Activated CD4-positive, alpha-beta memory T cell treated with anti-CD3 and anti-CD28 coated beads, Interleukin-2, amount 10 ng/mL, durations not matched to agents 7 days and 5 days (primary cell): ENCODE data around the gene PNLIP. TPM values are rescaled to one million over a fixed set of nuclear protein-coding genes. Genes with fewer than 3 reads are reported as not detected.

Experiments used
- CTCF ChIA-PET: fragments of 350-600 bp; sonication (Branson Sonifier 250); formaldehyde crosslinking; loops from one replicate; lab custom pipeline; 2021; ENCODE audit warnings: antibody characterized with exemption, inconsistent platforms; lab: Charles Lee
- POLR2A ChIA-PET: fragments of 350-600 bp; sonication (Branson Sonifier 250); formaldehyde crosslinking; loops from one replicate; lab custom pipeline; 2021; ENCODE audit warnings: antibody characterized with exemption; lab: Charles Lee
- DNase-seq: peaks from one replicate; pipeline ENCODE4 v3.0.0-alpha.2; 2020
- H3K27ac Mint-ChIP-seq: one replicate; pipeline ENCODE4 v1.8.0; 2021; ENCODE audit warnings: mild to moderate bottlenecking, mixed read lengths
- H3K27me3 Mint-ChIP-seq: one replicate; pipeline ENCODE4 v1.8.0; 2021; ENCODE audit warnings: mixed read lengths
- H3K36me3 Mint-ChIP-seq: one replicate; pipeline ENCODE4 v1.8.0; 2021; ENCODE audit warnings: low read depth, mixed read lengths
- H3K4me1 Mint-ChIP-seq: one replicate; pipeline ENCODE4 v1.8.0; 2021; ENCODE audit warnings: mixed read lengths
- H3K4me3 Mint-ChIP-seq: one replicate; pipeline ENCODE4 v1.8.0; 2021; ENCODE audit warnings: mild to moderate bottlenecking, mixed read lengths
- H3K9me3 Mint-ChIP-seq: one replicate; pipeline ENCODE4 v1.8.0; 2021; ENCODE audit warnings: mixed read lengths
- total RNA-seq, 2 experiments: library from RNA; stranded (reverse); gene quantifications; one replicate each; pipeline ENCODE4 v1.2.3, GENCODE V29; 2021

PNLIP gene
- total RNA-seq, 2 experiments from 2014 or later: not detected

DNA sequence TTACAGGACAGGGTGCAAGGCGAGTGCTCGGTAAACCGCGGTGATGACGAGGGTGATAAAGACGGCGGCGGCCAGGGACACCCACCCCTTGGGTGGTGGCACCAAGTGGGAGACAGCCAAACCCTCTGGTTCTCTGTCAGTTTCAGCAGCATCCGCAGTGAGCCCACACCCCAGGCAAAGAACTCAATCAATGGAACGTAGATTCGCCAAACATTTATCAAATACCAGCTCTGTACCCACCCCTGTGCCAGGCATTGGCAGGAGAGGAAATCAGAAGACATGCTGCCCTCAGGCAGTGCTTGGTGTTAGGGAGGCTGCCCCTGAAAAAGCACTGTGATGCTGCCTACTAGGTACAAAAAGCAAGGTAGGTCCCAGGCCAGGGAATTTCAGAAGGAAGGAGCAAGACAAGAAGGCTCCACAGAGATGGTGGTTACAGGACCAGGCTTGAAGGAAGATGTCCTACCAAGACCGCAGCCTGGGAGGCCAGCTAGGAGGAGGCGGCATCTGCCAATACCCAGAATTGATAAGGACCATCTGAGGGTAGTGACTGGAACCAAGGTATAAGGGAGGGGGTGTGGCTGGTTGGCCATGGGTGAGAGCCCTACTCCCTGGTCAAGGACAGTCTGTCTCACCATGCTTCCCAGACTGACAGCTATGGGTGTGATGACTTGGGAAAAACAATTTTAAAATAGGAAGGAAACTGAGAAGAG is 64.9 kb downstream of the PNLIP start:
- Mint-ChIP-seq H3K27ac (no peak overlapping the region), H3K36me3 (no peaks in the 10 kb centered on the region), H3K9me3 (no peaks in the 10 kb centered on the region), H3K27me3 (no peaks in the 10 kb centered on the region), H3K4me3 (no peak overlapping the region), H3K4me1 (no peaks in the 10 kb centered on the region)
- POLR2A ChIA-PET: no interaction called here
- DNase-seq: no peak
- CTCF ChIA-PET: no interaction called here

DNA sequence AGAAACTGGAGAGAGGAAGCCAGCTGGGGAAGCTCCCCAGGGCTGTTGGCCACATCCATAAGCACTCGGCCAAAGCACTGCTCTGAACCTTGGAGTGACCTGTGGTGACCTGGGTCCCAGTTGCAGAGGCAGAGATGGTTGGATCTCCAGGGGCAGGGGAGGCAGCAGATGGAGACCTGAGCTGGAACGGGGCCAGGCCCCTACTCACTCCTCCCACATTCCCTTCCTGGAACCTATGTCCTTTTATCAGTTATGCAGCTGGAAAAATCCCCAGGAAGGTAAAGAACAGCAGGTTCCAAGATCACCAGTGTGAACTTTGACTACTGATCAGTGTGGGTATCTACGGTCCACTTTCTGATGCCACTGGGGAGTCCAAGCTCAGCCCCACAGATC is 65.4 kb downstream of the PNLIP start:
- H3K36me3 Mint-ChIP-seq: no peaks in the 10 kb centered on the region
- no peaks in the 10 kb centered on the region for H3K9me3 Mint-ChIP-seq
- H3K27ac Mint-ChIP-seq: no peak overlapping the region
- H3K4me1 Mint-ChIP-seq: no peaks in the 10 kb centered on the region
- ChIA-PET POLR2A (no interaction called here), CTCF (no interaction called here)
- no peak for DNase-seq
- H3K27me3 Mint-ChIP-seq: no peaks in the 10 kb centered on the region
- no peak overlapping the region for H3K4me3 Mint-ChIP-seq

DNA sequence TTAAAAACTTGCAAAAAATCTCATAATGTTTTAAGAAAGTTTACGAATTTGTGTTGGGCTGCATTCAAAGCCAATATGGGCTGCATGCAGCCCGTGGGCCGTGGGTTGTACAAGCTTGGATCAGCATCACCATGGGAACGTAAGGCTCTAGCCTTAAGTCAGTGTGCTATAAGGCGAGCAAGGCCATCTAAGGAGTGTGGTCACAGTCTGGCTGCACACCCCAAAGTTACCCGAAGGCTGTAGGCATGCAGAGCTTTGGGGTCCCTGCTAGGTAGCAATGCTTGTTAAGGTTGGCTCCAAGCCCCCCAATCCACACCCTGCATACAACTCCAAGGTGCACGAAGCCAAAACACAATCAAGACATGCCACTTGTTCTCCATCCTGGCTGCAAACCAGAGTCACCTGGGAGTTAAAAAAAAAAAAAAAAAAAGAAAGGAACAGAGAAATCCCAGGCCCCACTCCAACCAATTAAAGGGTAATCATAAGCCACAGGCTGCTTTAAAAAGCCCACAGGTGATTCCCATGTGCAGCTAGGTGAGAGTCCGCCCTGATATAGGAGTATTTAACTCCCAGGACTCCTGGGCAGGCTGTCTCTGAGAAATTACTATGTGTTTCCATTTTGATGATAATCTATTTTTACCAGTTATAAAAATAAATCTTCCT is 66.5 kb downstream of the PNLIP start:
- no peaks in the 10 kb centered on the region for H3K4me1 Mint-ChIP-seq
- no peaks in the 10 kb centered on the region for H3K27me3 Mint-ChIP-seq
- ChIA-PET POLR2A (no interaction called here), CTCF (interaction anchor here (0.6 kb wide), 1 partner anchor 115 kb away, joined by 3 read pairs; no protein-coding TSS in a partner anchor)
- no peak for DNase-seq
- H3K27ac Mint-ChIP-seq: no peak overlapping the region
- no peaks in the 10 kb centered on the region for H3K36me3 Mint-ChIP-seq
- H3K4me3 Mint-ChIP-seq: no peak overlapping the region
- H3K9me3 Mint-ChIP-seq: no peaks in the 10 kb centered on the region

DNA sequence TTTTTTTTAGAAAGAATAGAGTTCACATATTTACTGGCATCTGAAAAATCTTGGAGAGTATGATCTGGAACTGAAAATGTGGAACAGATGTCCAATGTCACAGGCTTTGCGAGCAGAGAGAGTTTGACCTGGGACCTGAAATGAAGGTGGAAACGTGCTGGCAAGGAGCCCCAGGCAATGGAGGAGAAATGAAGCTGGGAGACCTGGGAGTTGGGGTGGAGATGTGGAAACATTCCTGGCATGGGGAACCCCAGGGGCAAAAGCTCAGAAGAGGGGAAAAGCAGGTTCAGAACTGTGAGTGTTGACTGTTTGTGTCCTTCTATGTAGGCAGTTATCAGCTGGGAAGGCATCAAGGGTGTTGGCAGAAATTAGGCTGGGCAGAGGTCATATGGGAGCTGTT is 67.7 kb downstream of the PNLIP start:
- CTCF ChIA-PET: no interaction called here
- no peak overlapping the region for H3K4me3 Mint-ChIP-seq
- no peaks in the 10 kb centered on the region for H3K9me3 Mint-ChIP-seq
- no peak overlapping the region for H3K27ac Mint-ChIP-seq
- POLR2A ChIA-PET: no interaction called here
- no peak for DNase-seq
- no peaks in the 10 kb centered on the region for H3K36me3 Mint-ChIP-seq
- H3K27me3 Mint-ChIP-seq: no peaks in the 10 kb centered on the region
- H3K4me1 Mint-ChIP-seq: no peaks in the 10 kb centered on the region

DNA sequence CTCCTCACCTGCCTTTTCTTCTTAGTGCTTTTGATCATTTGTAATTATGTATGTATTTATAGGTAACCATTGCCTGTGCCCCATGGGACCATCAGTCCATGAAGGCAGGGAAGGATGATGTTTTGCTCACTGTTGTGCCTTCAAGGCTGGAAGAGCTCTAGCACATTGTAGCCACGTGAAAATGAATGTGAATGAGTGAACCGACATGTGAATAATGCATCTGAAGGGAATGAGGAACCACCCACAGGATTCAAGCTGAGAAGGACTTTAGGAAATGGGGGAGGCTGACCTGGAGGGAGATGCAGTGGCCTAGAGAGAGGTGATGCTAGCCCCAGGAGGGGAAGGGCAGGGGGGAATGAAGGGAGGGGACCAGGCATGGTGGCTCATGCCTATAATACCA is 69.1 kb downstream of the PNLIP start:
- ChIA-PET CTCF (no interaction called here), POLR2A (no interaction called here)
- Mint-ChIP-seq H3K4me1 (no peaks in the 10 kb centered on the region), H3K9me3 (no peaks in the 10 kb centered on the region), H3K36me3 (no peaks in the 10 kb centered on the region), H3K4me3 (no peak overlapping the region), H3K27me3 (no peaks in the 10 kb centered on the region), H3K27ac (no peak overlapping the region)
- DNase-seq: no peak

DNA sequence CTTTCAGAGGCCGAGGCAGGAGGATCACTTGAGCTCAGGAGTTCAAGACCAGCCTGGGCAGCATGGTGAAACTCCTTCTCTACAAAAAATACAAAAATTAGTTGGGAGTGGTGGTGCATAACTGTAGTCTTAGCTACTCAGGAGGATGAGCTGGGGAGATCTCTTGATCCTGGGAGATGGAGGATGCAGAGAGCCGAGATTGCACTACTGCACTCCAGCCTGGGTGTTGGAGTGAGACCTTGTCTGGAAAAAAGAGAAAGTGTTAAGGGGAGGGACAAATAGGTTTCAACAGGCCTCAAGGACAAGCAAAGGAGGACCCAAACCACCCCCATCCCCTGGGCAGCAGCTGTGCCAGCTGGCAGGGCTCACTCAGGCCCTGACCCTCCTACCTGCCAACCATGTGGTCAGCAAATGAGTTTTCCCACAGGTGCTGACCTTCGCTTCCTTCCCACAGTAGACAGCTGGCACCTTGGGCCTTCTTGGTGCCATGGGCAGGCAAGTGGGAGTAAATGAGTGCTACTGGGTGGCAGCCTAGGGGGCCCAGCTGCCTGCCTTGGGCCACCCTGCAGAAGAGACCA is 69.6 kb downstream of the PNLIP start:
- no peak for DNase-seq
- no peaks in the 10 kb centered on the region for H3K4me1 Mint-ChIP-seq
- H3K4me3 Mint-ChIP-seq: no peak overlapping the region
- H3K36me3 Mint-ChIP-seq: no peaks in the 10 kb centered on the region
- no peaks in the 10 kb centered on the region for H3K9me3 Mint-ChIP-seq
- POLR2A ChIA-PET: no interaction called here
- no peak overlapping the region for H3K27ac Mint-ChIP-seq
- H3K27me3 Mint-ChIP-seq: no peaks in the 10 kb centered on the region
- CTCF ChIA-PET: no interaction called here

Other genes with a start within 250 kb of the PNLIP start
- not detected for gene CCDC172, start 221.5 kb upstream of the PNLIP start, total RNA-seq
- gene PNLIPRP3, start 118.1 kb upstream of the PNLIP start, total RNA-seq: not detected
- not detected for gene PNLIPRP1, start 45.0 kb downstream of the PNLIP start, total RNA-seq
- gene PNLIPRP2, start 75.0 kb downstream of the PNLIP start, total RNA-seq: not detected
- under 1 TPM; 0.05 to 0.18 TPM for gene HSPA12A, start 196.6 kb downstream of the PNLIP start, total RNA-seq